BLaER1 treated with 17β-estradiol and CSF1 and Interleukin-3, amounts not matched to agents 10 nM and 100 nM (cell line): ENCODE results near the gene GJE1.
"Not testable (repeated sequence)": the region's sequence is repeated elsewhere in the genome, so short reads cannot be mapped to it uniquely, and the experiment has no call there.

ENCODE experiments used
- H3K27ac ChIP-seq, 11 experiments: shearing (Covaris generic); formaldehyde crosslinking; 2 replicates each; pipeline ENCODE4 v1.8.1; 2022
- H3K27me3 ChIP-seq, 11 experiments: shearing (Covaris generic); formaldehyde crosslinking; 2 replicates each; pipeline ENCODE4 v1.8.1; 2022
- H3K36me3 ChIP-seq, 11 experiments: shearing (Covaris generic); formaldehyde crosslinking; 2 replicates each; pipeline ENCODE4 v1.8.1; 2022
- H3K4me1 ChIP-seq, 10 experiments: shearing (Covaris generic); formaldehyde crosslinking; 2 replicates each; pipeline ENCODE4 v1.8.1; 2022
- H3K4me2 ChIP-seq, 11 experiments: shearing (Covaris generic); formaldehyde crosslinking; 2 replicates each; pipeline ENCODE4 v1.8.1; 2022
- H3K4me3 ChIP-seq, 10 experiments: shearing (Covaris generic); formaldehyde crosslinking; 2 replicates each; pipeline ENCODE4 v1.8.1; 2022
- H3K9ac ChIP-seq, 11 experiments: shearing (Covaris generic); formaldehyde crosslinking; 2 replicates each; pipeline ENCODE4 v1.8.1; 2022
- H3K9me3 ChIP-seq, 11 experiments: shearing (Covaris generic); formaldehyde crosslinking; replicated peaks in 1 of 11; 2 replicates each; pipeline ENCODE4 v1.8.1; 2022
- H4K20me1 ChIP-seq, 11 experiments: shearing (Covaris generic); formaldehyde crosslinking; 2 replicates each; pipeline ENCODE4 v1.8.1; 2022
- Cebpa-rat ChIP-seq, 11 experiments: shearing (Covaris generic); IDR thresholded peaks; 2 replicates each; pipeline ENCODE4 v1.8.1; 2022

The GJE1 gene

DNA sequence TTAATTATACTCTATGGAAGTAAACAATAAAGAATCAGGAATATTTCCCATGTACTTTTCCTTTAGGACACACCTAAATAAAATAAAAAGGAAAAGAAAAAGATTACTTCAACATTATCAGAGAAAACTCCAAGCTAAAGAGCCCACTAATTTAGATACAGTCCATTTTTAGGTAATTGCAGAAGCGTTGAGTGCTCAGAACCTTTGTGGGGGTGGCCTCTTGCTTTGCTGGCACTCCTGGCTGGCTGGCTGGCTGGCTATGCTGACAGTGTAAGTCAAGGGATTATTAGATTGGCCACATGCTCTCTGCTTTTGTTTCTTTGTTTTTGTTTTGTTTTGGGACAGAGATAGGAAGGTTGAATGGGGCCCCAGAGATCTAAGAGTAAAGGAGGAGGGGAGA is at the start of gene GJE1:
GJE1 (plus strand) TSS at position 301 of the 400 bp plus-strand sequence. CDS start 234 bp downstream, outside the sequence.
- Histone ChIP-seq H4K20me1 (no peaks in the 10 kb centered on the region), H3K27me3 (no peaks in the 10 kb centered on the region), H3K9ac (no peak within 1 kb of the TSS), H3K4me1 (no peaks in the 10 kb centered on the region), H3K27ac (no peak within 1 kb of the TSS), H3K4me2 (no peak within 1 kb of the TSS), H3K36me3 (no peaks in the 10 kb centered on the region), H3K9me3 (peaks cover 0 to 7% (median 0%) of the 10 kb centered on the region in 11 experiments; a peak in 1 of 22 replicates), H3K4me3 (no peak within 1 kb of the TSS)
- TF ChIP-seq Cebpa-rat (IDR thresholded peaks at IDR 0.05), result no peak

DNA sequence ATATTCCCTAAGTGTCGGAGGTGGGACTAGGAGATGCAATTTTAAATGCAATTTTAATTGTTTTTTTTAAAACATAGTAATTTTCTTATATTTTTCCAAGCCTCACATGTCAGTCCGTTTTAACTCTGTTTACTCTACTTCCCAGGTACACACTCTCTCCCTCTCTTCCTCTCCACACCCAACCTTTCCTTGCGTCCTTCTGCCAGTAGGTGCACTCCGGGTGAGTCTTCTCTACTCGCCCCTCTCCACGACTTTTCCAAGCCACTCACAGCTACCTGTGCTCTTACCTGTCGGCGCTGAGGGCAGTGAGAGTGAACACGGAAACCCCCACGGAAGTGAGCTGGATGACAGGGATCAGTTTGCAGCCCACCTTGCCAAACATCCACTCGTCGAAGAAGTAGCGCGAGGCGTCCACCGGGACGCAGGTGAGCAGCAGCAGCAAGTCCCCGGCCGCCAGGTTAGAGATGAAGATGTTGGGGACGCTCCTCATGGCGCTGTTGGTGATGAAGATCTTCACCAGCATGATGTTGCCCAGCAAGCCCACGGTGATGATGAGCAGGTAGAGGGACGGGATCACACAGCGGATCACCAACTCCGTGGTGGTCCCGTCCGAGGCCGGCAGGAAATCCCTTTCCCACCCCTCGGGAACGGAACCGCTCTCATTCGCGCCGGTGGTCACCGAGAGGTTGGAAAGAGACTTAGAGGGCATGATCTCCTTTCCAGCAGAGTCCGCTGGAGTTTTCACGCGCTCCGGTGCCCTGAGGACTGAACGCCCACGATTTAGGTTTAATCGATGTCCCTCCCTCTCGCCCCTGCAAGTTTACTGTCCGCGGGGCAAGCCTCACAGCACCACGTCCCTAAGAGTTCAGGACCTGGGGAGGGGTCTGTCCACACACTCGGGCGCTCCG is 44.5 kb upstream of the GJE1 start:
- H3K36me3 ChIP-seq, result no peaks in the 10 kb centered on the region
- no peak for TF ChIP-seq Cebpa-rat (IDR thresholded peaks at IDR 0.05)
- H3K4me1 ChIP-seq, result no peaks in the 10 kb centered on the region
- no peak overlapping the region for H3K4me3 ChIP-seq
- H3K4me2 ChIP-seq, result no peak overlapping the region
- H3K27ac ChIP-seq, result no peak overlapping the region
- H3K9ac ChIP-seq, result no peak overlapping the region
- H4K20me1 ChIP-seq, result no peaks in the 10 kb centered on the region
- peaks cover 0 to 19% (median 8%) of the 10 kb centered on the region in 11 experiments; a peak in 8 of 22 replicates for H3K9me3 ChIP-seq
- no peaks in the 10 kb centered on the region for H3K27me3 ChIP-seq

DNA sequence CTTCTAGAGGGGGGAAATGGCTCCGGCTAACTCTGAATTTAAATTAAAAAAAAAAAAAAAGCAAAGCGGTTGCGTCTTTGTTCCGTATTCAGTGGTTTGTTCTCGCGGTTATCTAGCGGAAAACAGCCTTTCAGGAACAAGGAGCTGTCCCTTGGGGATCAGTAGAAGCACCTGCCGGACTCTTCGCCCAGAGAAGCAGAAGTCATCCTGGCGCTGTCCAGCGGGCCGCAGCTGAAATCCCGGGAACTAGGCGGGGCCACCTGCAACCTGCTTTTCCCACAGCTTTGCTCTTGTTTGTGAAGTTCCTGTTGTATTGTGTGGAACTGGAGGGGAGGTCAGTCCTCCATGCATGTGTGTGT is 43.9 kb upstream of the GJE1 start:
- H3K27me3 ChIP-seq, result no peaks in the 10 kb centered on the region
- no peak overlapping the region for H3K27ac ChIP-seq
- H3K4me2 ChIP-seq, result no peak overlapping the region
- H3K4me3 ChIP-seq, result no peak overlapping the region
- H3K4me1 ChIP-seq, result no peaks in the 10 kb centered on the region
- H3K36me3 ChIP-seq, result no peaks in the 10 kb centered on the region
- TF ChIP-seq Cebpa-rat (IDR thresholded peaks at IDR 0.05), result no peak
- no peaks in the 10 kb centered on the region for H4K20me1 ChIP-seq
- H3K9me3 ChIP-seq, result peaks cover 0 to 15% (median 8%) of the 10 kb centered on the region in 11 experiments; a peak in 8 of 22 replicates
- H3K9ac ChIP-seq, result no peak overlapping the region

GRCh38 chr6:142104820-142105219 is 27.9 kb upstream of the GJE1 start:
- not testable (repeated sequence) for H3K9me3 ChIP-seq, H3K9ac ChIP-seq, H3K36me3 ChIP-seq, H3K4me2 ChIP-seq, H3K27me3 ChIP-seq, H3K27ac ChIP-seq, H3K4me3 ChIP-seq, H4K20me1 ChIP-seq, H3K4me1 ChIP-seq

DNA sequence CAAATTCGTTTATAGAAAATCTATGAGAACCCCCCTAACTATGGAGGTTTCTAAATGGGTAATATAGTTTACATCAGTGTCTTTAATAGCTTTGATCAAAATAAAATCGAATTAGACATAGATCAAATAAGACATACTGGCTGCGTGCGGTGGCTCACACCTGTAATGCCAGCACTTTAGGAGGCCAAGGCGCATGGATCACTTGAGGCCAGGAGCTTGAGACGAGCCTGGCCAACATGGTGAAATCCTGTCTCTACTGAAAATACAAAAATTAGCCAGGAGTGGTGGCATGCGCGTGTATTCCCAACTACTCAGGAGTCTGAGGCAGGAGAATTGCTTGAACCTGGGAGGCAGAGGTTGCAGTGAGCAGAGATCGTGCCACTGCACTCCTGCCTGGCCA is 21.9 kb upstream of the GJE1 start:
- H3K27ac ChIP-seq, H3K4me2 ChIP-seq, H3K4me1 ChIP-seq, H3K36me3 ChIP-seq, H4K20me1 ChIP-seq, H3K4me3 ChIP-seq, H3K9ac ChIP-seq, H3K9me3 ChIP-seq, H3K27me3 ChIP-seq: not testable (repeated sequence)

- no peaks in the 10 kb centered on the region; a peak in 1 of 20 replicates for H3K4me1 ChIP-seq
- H3K9ac ChIP-seq, result no peak overlapping the region
- H3K27ac ChIP-seq, result no peak overlapping the region
- no peaks in the 10 kb centered on the region for H3K36me3 ChIP-seq
- no peak for TF ChIP-seq Cebpa-rat (IDR thresholded peaks at IDR 0.05)
- H3K4me2 ChIP-seq, result no peak overlapping the region
- H4K20me1 ChIP-seq, result no peaks in the 10 kb centered on the region
- H3K27me3 ChIP-seq, result no peaks in the 10 kb centered on the region
- no peak overlapping the region for H3K4me3 ChIP-seq
- H3K9me3 ChIP-seq, result no peaks in the 10 kb centered on the region
These were observed 20.2 kb upstream of the GJE1 start for GRCh38 chr6:142112451-142113061.

- H3K9me3 ChIP-seq, result no peaks in the 10 kb centered on the region
- no peak for TF ChIP-seq Cebpa-rat (IDR thresholded peaks at IDR 0.05)
- no peak overlapping the region for H3K9ac ChIP-seq
- H3K36me3 ChIP-seq, result no peaks in the 10 kb centered on the region
- H3K27me3 ChIP-seq, result no peaks in the 10 kb centered on the region
- no peak overlapping the region for H3K27ac ChIP-seq
- H3K4me1 ChIP-seq, result no peaks in the 10 kb centered on the region; a peak in 1 of 20 replicates
- H3K4me2 ChIP-seq, result no peak overlapping the region
- no peaks in the 10 kb centered on the region for H4K20me1 ChIP-seq
- H3K4me3 ChIP-seq, result no peak overlapping the region
These were observed 15.4 kb upstream of the GJE1 start for GRCh38 chr6:142117366-142117765.

GRCh38 chr6:142118328-142118727 is 14.4 kb upstream of the GJE1 start:
- Histone ChIP-seq H3K4me1 (no peaks in the 10 kb centered on the region; a peak in 1 of 20 replicates), H3K27ac (no peak overlapping the region), H3K27me3 (no peaks in the 10 kb centered on the region), H3K9ac (no peak overlapping the region), H3K9me3 (no peaks in the 10 kb centered on the region), H3K36me3 (no peaks in the 10 kb centered on the region), H3K4me3 (no peak overlapping the region), H4K20me1 (no peaks in the 10 kb centered on the region), H3K4me2 (no peak overlapping the region)
- no peak for TF ChIP-seq Cebpa-rat (IDR thresholded peaks at IDR 0.05)

- H3K36me3 ChIP-seq, result no peaks in the 10 kb centered on the region
- no peaks in the 10 kb centered on the region; a peak in 1 of 20 replicates for H3K4me1 ChIP-seq
- no peak overlapping the region for H3K9ac ChIP-seq
- H4K20me1 ChIP-seq, result no peaks in the 10 kb centered on the region
- no peak overlapping the region for H3K4me2 ChIP-seq
- TF ChIP-seq Cebpa-rat (IDR thresholded peaks at IDR 0.05), result no peak
- H3K9me3 ChIP-seq, result no peaks in the 10 kb centered on the region
- H3K27ac ChIP-seq, result no peak overlapping the region
- no peaks in the 10 kb centered on the region for H3K27me3 ChIP-seq
- H3K4me3 ChIP-seq, result no peak overlapping the region
These were observed 13.8 kb upstream of the GJE1 start for GRCh38 chr6:142118925-142119324.

- Histone ChIP-seq H3K4me2 (no peak overlapping the region), H3K9me3 (no peaks in the 10 kb centered on the region), H3K9ac (no peak overlapping the region), H3K36me3 (no peaks in the 10 kb centered on the region), H3K4me1 (no peaks in the 10 kb centered on the region), H3K27me3 (no peaks in the 10 kb centered on the region), H4K20me1 (no peaks in the 10 kb centered on the region), H3K4me3 (no peak overlapping the region), H3K27ac (no peak overlapping the region)
- TF ChIP-seq Cebpa-rat (IDR thresholded peaks at IDR 0.05), result no peak
These were observed 11.4 kb upstream of the GJE1 start for GRCh38 chr6:142121342-142121741.
